MCF 10A (cell line): ENCODE results near the gene IFNLR1. TPM values are rescaled to one million over a fixed set of nuclear protein-coding genes. Genes with fewer than 3 reads are reported as not detected.
A peak's percentile ranks its signal among the peaks of the same experiment; 100 is the strongest.

ENCODE experiments used
- BruUV-seq: library from RNA; stranded (reverse); fragments of 400-500 nt; replicated peaks from 2 replicates; lab custom pipeline; 2021; lab: Mats Ljungman, UMichigan
- CTCF ChIA-PET: fragments of 300-600 bp; sonication (Branson Sonifier 250); formaldehyde crosslinking; extraction: SDS; loops from one replicate; lab custom pipeline; 2021; ENCODE audit warnings: antibody characterized with exemption, inconsistent platforms; lab: Yijun Ruan, JAX
- POLR2A ChIA-PET: fragments of 300-600, 350-650 bp; sonication (Branson Sonifier 250); formaldehyde crosslinking; extraction: SDS; loops from one replicate; lab custom pipeline; 2020; ENCODE audit warnings: antibody characterized with exemption, inconsistent platforms; lab: Yijun Ruan, JAX
- DNase-seq: peaks from one replicate; pipeline ENCODE4 v3.0.0-alpha.2; 2018; ENCODE audit not compliant: unreplicated experiment
- H3K27ac Mint-ChIP-seq: one replicate; pipeline ENCODE4 v1.8.0; 2022; ENCODE audit warnings: mild to moderate bottlenecking, low read depth, mixed read lengths; ENCODE audit not compliant: unreplicated experiment
- H3K27me3 Mint-ChIP-seq: one replicate; pipeline ENCODE4 v1.8.0; 2022; ENCODE audit warnings: mixed read lengths; ENCODE audit not compliant: insufficient read depth, unreplicated experiment
- H3K36me3 Mint-ChIP-seq: one replicate; pipeline ENCODE4 v1.8.0; 2022; ENCODE audit warnings: mild to moderate bottlenecking, moderate library complexity, mixed read lengths; ENCODE audit not compliant: insufficient read depth, unreplicated experiment
- H3K4me1 Mint-ChIP-seq: one replicate; pipeline ENCODE4 v1.8.0; 2022; ENCODE audit warnings: mixed read lengths; ENCODE audit not compliant: insufficient read depth, unreplicated experiment
- H3K4me3 Mint-ChIP-seq: one replicate; pipeline ENCODE4 v1.8.0; 2022; ENCODE audit warnings: mild to moderate bottlenecking, moderate library complexity, mixed read lengths; ENCODE audit not compliant: unreplicated experiment
- H3K9me3 Mint-ChIP-seq: one replicate; pipeline ENCODE4 v1.8.0; 2022; ENCODE audit warnings: mixed read lengths; ENCODE audit not compliant: unreplicated experiment
- CTCF ChIP-seq: fragments of 200-600 bp; IDR thresholded peaks from one replicate; pipeline ENCODE4 v1.8.0; 2022; ENCODE audit warnings: antibody characterized with exemption, mild to moderate bottlenecking; ENCODE audit not compliant: unreplicated experiment
- intact Hi-C: fragments of 100-400 bp; cut with micrococcal nuclease; formaldehyde crosslinking; loops from 2 replicates; pipeline ENCODE4 v1.14.1; 2022
- total RNA-seq: library from RNA; stranded (reverse); gene quantifications from 2 replicates; pipeline ENCODE4 v1.2.3, GENCODE V29; 2022

Gene IFNLR1
- total RNA-seq, 1 experiment from 2014 or later = 0.19 TPM

GRCh38 chr1:24154215-24154614, 32.9 kb downstream of the IFNLR1 start:
- Mint-ChIP-seq H3K9me3 (no peaks in the 10 kb centered on the region), H3K27ac (no peak overlapping the region), H3K36me3 (no peaks in the 10 kb centered on the region), H3K4me1 (peaks cover 20% of the 10 kb centered on the region), H3K27me3 (no peaks in the 10 kb centered on the region), H3K4me3 (no peak overlapping the region)
- POLR2A ChIA-PET = interaction anchor here (0.7 to 1.3 kb wide), 4 partner anchors 11 to 261 kb away, joined by 3 to 4 read pairs (median 4); partner anchors contain the start of gene NIPAL3
- BruUV-seq = no TSS peak
- no peak for TF ChIP-seq CTCF
- DNase-seq = no peak
- CTCF ChIA-PET = interaction anchor here (0.6 to 4.5 kb wide), 10 partner anchors 39 to 682 kb away, joined by 3 to 34 read pairs (median 3); no protein-coding TSS in a partner anchor
- intact Hi-C loops = no loop called here

GRCh38 chr1:24152631-24153494, 34.2 kb downstream of the IFNLR1 start:
- DNase-seq = no peak
- Mint-ChIP-seq H3K9me3 (no peaks in the 10 kb centered on the region), H3K27me3 (no peaks in the 10 kb centered on the region), H3K4me1 (peaks cover 20% of the 10 kb centered on the region), H3K4me3 (no peak overlapping the region), H3K27ac (no peak overlapping the region), H3K36me3 (no peaks in the 10 kb centered on the region)
- no peak for TF ChIP-seq CTCF
- POLR2A ChIA-PET = interaction anchor here (1.2 to 1.5 kb wide), 2 partner anchors 10 to 32 kb away, joined by 3 to 12 read pairs; partner anchors contain the start of gene IL22RA1
- BruUV-seq = no TSS peak
- intact Hi-C loops = no loop called here
- CTCF ChIA-PET = interaction anchor here (0.6 to 5.5 kb wide), 7 partner anchors 34 to 1072 kb away, joined by 3 to 47 read pairs (median 3); no protein-coding TSS in a partner anchor

GRCh38 chr1:24151175-24151533, 35.9 kb downstream of the IFNLR1 start:
- no peaks in the 10 kb centered on the region for H3K36me3 Mint-ChIP-seq
- peak; percentile 92 for DNase-seq
- BruUV-seq = no TSS peak
- intact Hi-C loops = no loop called here
- POLR2A ChIA-PET = interaction anchor here (0.5 to 2.5 kb wide), 8 partner anchors 8 to 484 kb away, joined by 3 to 22 read pairs (median 4); partner anchors contain the start of gene IL22RA1
- TF ChIP-seq CTCF = no peak
- peak overlapping the region; percentile 58 for H3K4me3 Mint-ChIP-seq
- CTCF ChIA-PET = interaction anchor here (0.7 to 5.5 kb wide), 17 partner anchors 10 to 292 kb away, joined by 3 to 54 read pairs (median 7); no protein-coding TSS in a partner anchor
- peaks cover 20% of the 10 kb centered on the region for H3K4me1 Mint-ChIP-seq
- H3K27me3 Mint-ChIP-seq = no peaks in the 10 kb centered on the region
- H3K27ac Mint-ChIP-seq = peak overlapping the region; percentile 76
- no peaks in the 10 kb centered on the region for H3K9me3 Mint-ChIP-seq
